ENCODE data around the gene SAMD8. TPM values are rescaled to one million over a fixed set of nuclear protein-coding genes. Genes with fewer than 3 reads are reported as not detected.

The SAMD8 gene
- total and polyA plus RNA-seq, 2 donors (not counting 1 experiment from before 2014, with no cell fraction given) = 15.9 to 35.7 TPM

DNA sequence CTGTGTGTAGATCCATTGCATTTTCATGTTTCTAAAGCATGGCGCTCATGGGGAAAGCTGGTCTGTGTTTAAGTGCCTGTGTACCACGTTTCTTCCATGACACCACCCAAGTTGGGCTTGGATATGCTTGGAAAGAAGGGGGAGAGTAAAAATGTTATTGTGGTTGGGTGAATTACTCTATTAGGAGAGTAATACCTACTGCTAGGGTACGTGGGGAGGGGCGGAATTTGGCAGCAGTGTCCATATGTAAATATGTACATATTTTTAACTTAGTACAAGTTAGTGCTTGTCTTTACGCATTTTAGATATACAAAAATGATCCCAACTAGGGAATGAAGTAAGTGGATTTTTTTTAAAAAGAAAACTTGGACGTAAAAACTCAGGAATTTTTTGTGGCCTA is 42.9 kb upstream of the SAMD8 start:
- Histone ChIP-seq H3K36me3 (replicated peaks in 1 of 2; ENCODE audit: control extremely low read depth in 1 of 2, control insufficient read depth in 1 of 2, extremely low read depth in 1 of 2, insufficient read depth in 2 of 2, low read length in 1 of 2) (no peaks in the 10 kb centered on the region), H3K4me2 (replicated peaks; ENCODE audit: low read depth, low read length, poor library complexity, severe bottlenecking) (no peak overlapping the region), H4K20me1 (ENCODE audit: control insufficient read depth, insufficient read depth, low read length, poor library complexity, severe bottlenecking) (no peaks in the 10 kb centered on the region), H3K9me3 (ENCODE audit: control extremely low read depth in 1 of 3, control insufficient read depth in 2 of 3, insufficient read depth in 1 of 3, low read length in 2 of 3) (no peaks in the 10 kb centered on the region), H2AFZ (ENCODE audit: insufficient read depth, low read depth, low read length, poor library complexity, severe bottlenecking) (no peak overlapping the region), H3K9ac (ENCODE audit: low read length) (no peak overlapping the region), H3K4me1 (ENCODE audit: control insufficient read depth in 2 of 2, insufficient read depth in 2 of 2, low read length in 2 of 2) (no peaks in the 10 kb centered on the region), H3K27me3 (replicated peaks in 1 of 4; ENCODE audit: control extremely low read depth in 1 of 4, control insufficient read depth in 3 of 4, insufficient read depth in 4 of 4, low read length in 3 of 4) (no peaks in the 10 kb centered on the region), H3K27ac (ENCODE audit: low read length in 2 of 2) (no peak overlapping the region), H3K79me2 (ENCODE audit: control insufficient read depth, insufficient read depth, low read length) (no peaks in the 10 kb centered on the region), H3K4me3 (ENCODE audit: control extremely low read depth in 1 of 5, extremely low read depth in 1 of 5, insufficient read depth in 1 of 5, low read depth in 2 of 5, low read length in 4 of 5) (no peak overlapping the region)
- Mint-ChIP-seq H3K9me3 (ENCODE audit: insufficient read depth) (no peaks in the 10 kb centered on the region), H3K27ac (no peak overlapping the region), H3K4me3 (no peak overlapping the region), H3K27me3 (no peaks in the 10 kb centered on the region), H3K4me1 (no peaks in the 10 kb centered on the region)
- ATAC-seq (ENCODE audit: low read depth) (no peak), DNase-seq (no peak)
- CTCF ChIA-PET = no interaction called here
- POLR2A ChIA-PET = no interaction called here
- intact Hi-C loops (cut with micrococcal nuclease) = no loop called here
- WGBS (ENCODE audit: insufficient coverage) = 100% methylated on average over 1 of the region's 6 CpGs
- TF ChIP-seq, protein P1, sequence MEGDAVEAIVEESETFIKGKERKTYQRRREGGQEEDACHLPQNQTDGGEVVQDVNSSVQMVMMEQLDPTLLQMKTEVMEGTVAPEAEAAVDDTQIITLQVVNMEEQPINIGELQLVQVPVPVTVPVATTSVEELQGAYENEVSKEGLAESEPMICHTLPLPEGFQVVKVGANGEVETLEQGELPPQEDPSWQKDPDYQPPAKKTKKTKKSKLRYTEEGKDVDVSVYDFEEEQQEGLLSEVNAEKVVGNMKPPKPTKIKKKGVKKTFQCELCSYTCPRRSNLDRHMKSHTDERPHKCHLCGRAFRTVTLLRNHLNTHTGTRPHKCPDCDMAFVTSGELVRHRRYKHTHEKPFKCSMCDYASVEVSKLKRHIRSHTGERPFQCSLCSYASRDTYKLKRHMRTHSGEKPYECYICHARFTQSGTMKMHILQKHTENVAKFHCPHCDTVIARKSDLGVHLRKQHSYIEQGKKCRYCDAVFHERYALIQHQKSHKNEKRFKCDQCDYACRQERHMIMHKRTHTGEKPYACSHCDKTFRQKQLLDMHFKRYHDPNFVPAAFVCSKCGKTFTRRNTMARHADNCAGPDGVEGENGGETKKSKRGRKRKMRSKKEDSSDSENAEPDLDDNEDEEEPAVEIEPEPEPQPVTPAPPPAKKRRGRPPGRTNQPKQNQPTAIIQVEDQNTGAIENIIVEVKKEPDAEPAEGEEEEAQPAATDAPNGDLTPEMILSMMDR (IDR thresholded peaks at IDR 0.05) = no peak
- no peak for TF ChIP-seq EZH2 (IDR thresholded peaks at IDR 0.05; ENCODE audit: borderline replicate concordance, insufficient read depth, low read depth, low read length, poor library complexity, severe bottlenecking)

GRCh38 chr10:75070476-75070875 is 41.0 kb upstream of the SAMD8 start:
- CTCF ChIA-PET = interaction anchor here (0.5 kb wide), 1 partner anchor 554 kb away, joined by 3 read pairs; no protein-coding TSS in a partner anchor
- WGBS (ENCODE audit: insufficient coverage) = 90% methylated on average over 11 of the region's 11 CpGs
- no peak overlapping the region for H3K27ac Mint-ChIP-seq
- ATAC-seq (ENCODE audit: low read depth) = no peak
- intact Hi-C loops (cut with micrococcal nuclease) = no loop called here
- Histone ChIP-seq H3K36me3 (replicated peaks in 1 of 2; ENCODE audit: control extremely low read depth in 1 of 2, control insufficient read depth in 1 of 2, extremely low read depth in 1 of 2, insufficient read depth in 2 of 2, low read length in 1 of 2) (no peaks in the 10 kb centered on the region), H4K20me1 (ENCODE audit: control insufficient read depth, insufficient read depth, low read length, poor library complexity, severe bottlenecking) (no peaks in the 10 kb centered on the region), H3K4me1 (ENCODE audit: control insufficient read depth in 2 of 2, insufficient read depth in 2 of 2, low read length in 2 of 2) (no peaks in the 10 kb centered on the region), H3K4me2 (replicated peaks; ENCODE audit: low read depth, low read length, poor library complexity, severe bottlenecking) (no peak overlapping the region), H3K9ac (ENCODE audit: low read length) (no peak overlapping the region), H3K4me3 (ENCODE audit: control extremely low read depth in 1 of 5, extremely low read depth in 1 of 5, insufficient read depth in 1 of 5, low read depth in 2 of 5, low read length in 4 of 5) (no peak overlapping the region), H3K9me3 (ENCODE audit: control extremely low read depth in 1 of 3, control insufficient read depth in 2 of 3, insufficient read depth in 1 of 3, low read length in 2 of 3) (no peaks in the 10 kb centered on the region), H2AFZ (ENCODE audit: insufficient read depth, low read depth, low read length, poor library complexity, severe bottlenecking) (no peak overlapping the region), H3K27ac (ENCODE audit: low read length in 2 of 2) (no peak overlapping the region), H3K79me2 (ENCODE audit: control insufficient read depth, insufficient read depth, low read length) (no peaks in the 10 kb centered on the region), H3K27me3 (replicated peaks in 1 of 4; ENCODE audit: control extremely low read depth in 1 of 4, control insufficient read depth in 3 of 4, insufficient read depth in 4 of 4, low read length in 3 of 4) (no peaks in the 10 kb centered on the region)
- no peak overlapping the region for H3K4me3 Mint-ChIP-seq
- no peaks in the 10 kb centered on the region for H3K27me3 Mint-ChIP-seq
- TF ChIP-seq, protein P1 (IDR thresholded peaks at IDR 0.05) = no peak
- no peak for TF ChIP-seq EZH2 (IDR thresholded peaks at IDR 0.05; ENCODE audit: borderline replicate concordance, insufficient read depth, low read depth, low read length, poor library complexity, severe bottlenecking)
- POLR2A ChIA-PET = no interaction called here
- DNase-seq = no peak
- H3K4me1 Mint-ChIP-seq = no peaks in the 10 kb centered on the region
- no peaks in the 10 kb centered on the region for H3K9me3 Mint-ChIP-seq (ENCODE audit: insufficient read depth)

Measured in B cell (primary cell).